IPS-18c (cell line): ENCODE measurements around the gene LMO3.
"Not testable (repeated sequence)": the region's sequence is repeated elsewhere in the genome, so short reads cannot be mapped to it uniquely, and the experiment has no call there.

Experiments used
- H3K4me3 ChIP-seq: 2 replicates; pipeline ENCODE4 v1.7.0; 2013; ENCODE audit warnings: low read depth, mild to moderate bottlenecking, low read length, moderate library complexity; ENCODE audit not compliant: insufficient read depth
- H3K9me3 ChIP-seq: one replicate; pipeline ENCODE4 v1.6.1; 2013; ENCODE audit warnings: mild to moderate bottlenecking, low read length, moderate library complexity; ENCODE audit not compliant: control insufficient read depth, insufficient read depth

LMO3 gene

GRCh38 chr12:16573398-16574077 is 32.4 kb downstream of the LMO3 start:
- no peaks in the 10 kb centered on the region for H3K9me3 ChIP-seq
- no peak overlapping the region for H3K4me3 ChIP-seq

GRCh38 chr12:16568873-16569272 is 37.1 kb downstream of the LMO3 start:
- Histone ChIP-seq H3K9me3 (no peaks in the 10 kb centered on the region), H3K4me3 (no peak overlapping the region)

- Histone ChIP-seq H3K9me3 (no peaks in the 10 kb centered on the region), H3K4me3 (no peak overlapping the region)
Measured at GRCh38 chr12:16564675-16565074, 41.3 kb downstream of the LMO3 start.

- Histone ChIP-seq H3K9me3 (no peaks in the 10 kb centered on the region), H3K4me3 (no peak overlapping the region)
Measured at GRCh38 chr12:16563504-16563903, 42.5 kb downstream of the LMO3 start.

- Histone ChIP-seq H3K9me3 (no peaks in the 10 kb centered on the region), H3K4me3 (no peak overlapping the region)
Measured at GRCh38 chr12:16562921-16563320, 43.0 kb downstream of the LMO3 start.

- no peak overlapping the region for H3K4me3 ChIP-seq
- H3K9me3 ChIP-seq: no peaks in the 10 kb centered on the region
Measured at GRCh38 chr12:16562435-16562834, 43.5 kb downstream of the LMO3 start.

- Histone ChIP-seq H3K9me3 (no peaks in the 10 kb centered on the region), H3K4me3 (no peak overlapping the region)
Measured at GRCh38 chr12:16560273-16560672, 45.7 kb downstream of the LMO3 start.

- Histone ChIP-seq H3K4me3 (no peak overlapping the region), H3K9me3 (no peaks in the 10 kb centered on the region)
Measured at GRCh38 chr12:16555630-16556029, 50.3 kb downstream of the LMO3 start.

GRCh38 chr12:16553457-16553856 is 52.5 kb downstream of the LMO3 start:
- H3K4me3 ChIP-seq: no peak overlapping the region
- no peaks in the 10 kb centered on the region for H3K9me3 ChIP-seq

- no peaks in the 10 kb centered on the region for H3K9me3 ChIP-seq
- no peak overlapping the region for H3K4me3 ChIP-seq
Measured at GRCh38 chr12:16552301-16552700, 53.7 kb downstream of the LMO3 start.

- no peak overlapping the region for H3K4me3 ChIP-seq
- H3K9me3 ChIP-seq: no peaks in the 10 kb centered on the region
Measured at GRCh38 chr12:16545836-16546235, 60.1 kb downstream of the LMO3 start.

GRCh38 chr12:16542586-16542985 is 63.4 kb downstream of the LMO3 start:
- Histone ChIP-seq H3K9me3 (no peaks in the 10 kb centered on the region), H3K4me3 (no peak overlapping the region)

- not testable (repeated sequence) for H3K4me3 ChIP-seq, H3K9me3 ChIP-seq
Measured at GRCh38 chr12:16537652-16538051, 68.3 kb downstream of the LMO3 start.

GRCh38 chr12:16531621-16532020 is 74.3 kb downstream of the LMO3 start:
- Histone ChIP-seq H3K9me3 (no peaks in the 10 kb centered on the region), H3K4me3 (no peak overlapping the region)

GRCh38 chr12:16530268-16530850 is 75.6 kb downstream of the LMO3 start:
- no peaks in the 10 kb centered on the region for H3K9me3 ChIP-seq
- H3K4me3 ChIP-seq: no peak overlapping the region

- no peaks in the 10 kb centered on the region for H3K9me3 ChIP-seq
- no peak overlapping the region for H3K4me3 ChIP-seq
Measured at GRCh38 chr12:16526693-16527092, 79.3 kb downstream of the LMO3 start.

- Histone ChIP-seq H3K9me3 (no peaks in the 10 kb centered on the region), H3K4me3 (no peak overlapping the region)
Measured at GRCh38 chr12:16524378-16524777, 81.6 kb downstream of the LMO3 start.

GRCh38 chr12:16523951-16524331 is 82.0 kb downstream of the LMO3 start:
- Histone ChIP-seq H3K9me3 (no peaks in the 10 kb centered on the region), H3K4me3 (no peak overlapping the region)
